IMR-90 (cell line): ENCODE results near the gene SCAF4. TPM values are rescaled to one million over a fixed set of nuclear protein-coding genes. Genes with fewer than 3 reads are reported as not detected.

ENCODE experiments used
- ATAC-seq: fragments of 200-7000 bp; cut with Tn5 transposase; 2 replicates; pipeline ENCODE4 v1.9.1; 2020; ENCODE audit warnings: low read depth, mild to moderate bottlenecking, moderate library complexity
- BruUV-seq: library from RNA; stranded (reverse); fragments of 400-500 nt; replicated peaks from 2 replicates; lab custom pipeline; 2021; lab: Mats Ljungman, UMichigan
- CTCF ChIA-PET: fragments of 300-600 bp; formaldehyde crosslinking; extraction: SDS; loops from one replicate; lab custom pipeline; 2021; ENCODE audit warnings: antibody characterized with exemption; lab: Yijun Ruan, JAX
- POLR2A ChIA-PET: fragments of 300-600 bp; sonication (Branson Sonifier 250); formaldehyde crosslinking; loops from one replicate; lab custom pipeline; 2022; ENCODE audit warnings: antibody characterized with exemption; ENCODE audit not compliant: unreplicated experiment; lab: Charles Lee
- DNase-seq: peaks from one replicate; pipeline ENCODE4 v3.0.0; 2013
- H2AFZ ChIP-seq: replicated peaks from 2 replicates; pipeline ENCODE3; 2013; ENCODE audit warnings: low read length, mild to moderate bottlenecking; ENCODE audit not compliant: poor library complexity
- H2AK5ac ChIP-seq: 2 replicates; pipeline ENCODE4 v1.6.1; 2013; ENCODE audit warnings: low read depth, low read length, inconsistent platforms
- H2AK9ac ChIP-seq: replicated peaks from 2 replicates; pipeline ENCODE3; 2013; ENCODE audit warnings: mild to moderate bottlenecking, low read depth, low read length, moderate library complexity; ENCODE audit not compliant: poor library complexity
- H2BK120ac ChIP-seq: 2 replicates; pipeline ENCODE4 v1.6.1; 2013; ENCODE audit warnings: low read depth, low read length, inconsistent platforms
- H2BK15ac ChIP-seq: 3 replicates; pipeline ENCODE4 v1.6.1; 2013; ENCODE audit warnings: low read depth, low read length, inconsistent platforms
- H2BK20ac ChIP-seq: 2 replicates; pipeline ENCODE4 v1.6.1; 2013; ENCODE audit warnings: low read depth, mild to moderate bottlenecking, inconsistent platforms, low read length, moderate library complexity
- H2BK5ac ChIP-seq: 2 replicates; pipeline ENCODE4 v1.6.1; 2013; ENCODE audit warnings: mild to moderate bottlenecking, low read depth, low read length, inconsistent platforms; ENCODE audit not compliant: poor library complexity, severe bottlenecking
- H3K14ac ChIP-seq: replicated peaks from 2 replicates; pipeline ENCODE4 v1.6.1; 2013; ENCODE audit warnings: low read depth, low read length, inconsistent platforms
- H3K18ac ChIP-seq: 2 replicates; pipeline ENCODE4 v1.6.1; 2013; ENCODE audit warnings: low read depth, low read length, control low read depth
- H3K23ac ChIP-seq: 2 replicates; pipeline ENCODE4 v1.6.1; 2013; ENCODE audit warnings: low read depth, low read length, inconsistent platforms
- H3K27ac ChIP-seq: 2 replicates; pipeline ENCODE4 v1.5.1; 2013; ENCODE audit warnings: mild to moderate bottlenecking, control low read depth, low read length; ENCODE audit not compliant: insufficient read depth
- H3K27me3 ChIP-seq: 2 replicates; pipeline ENCODE4 v1.6.1; 2013; ENCODE audit warnings: low read length; ENCODE audit not compliant: control insufficient read depth, insufficient read depth
- H3K36me3 ChIP-seq: 2 replicates; pipeline ENCODE4 v1.6.1; 2013; ENCODE audit warnings: low read length, mixed read lengths; ENCODE audit not compliant: control insufficient read depth, insufficient read depth
- H3K4ac ChIP-seq: 2 replicates; pipeline ENCODE4 v1.6.1; 2013; ENCODE audit warnings: low read depth, low read length, inconsistent platforms
- H3K4me1 ChIP-seq: 2 replicates; pipeline ENCODE4 v1.6.1; 2013; ENCODE audit warnings: low read length, mixed read lengths; ENCODE audit not compliant: control insufficient read depth, insufficient read depth
- H3K4me2 ChIP-seq: 2 replicates; pipeline ENCODE4 v1.6.1; 2013; ENCODE audit warnings: low read depth, mild to moderate bottlenecking, control low read depth, low read length, moderate library complexity
- H3K4me3 ChIP-seq: 2 replicates; pipeline ENCODE4 v1.5.1; 2013; ENCODE audit warnings: low read depth, mild to moderate bottlenecking, control low read depth, low read length, moderate library complexity; ENCODE audit not compliant: insufficient read depth
- H3K56ac ChIP-seq: 2 replicates; pipeline ENCODE4 v1.6.1; 2013; ENCODE audit warnings: low read length, inconsistent platforms; ENCODE audit not compliant: insufficient read depth; ENCODE audit errors: extremely low read depth
- H3K79me1 ChIP-seq, 2 experiments: 2 replicates each; pipeline ENCODE4 v1.6.1; 2013; ENCODE audit warnings: low read length in 2 of 2, inconsistent platforms in 1 of 2, low read depth in 1 of 2
- H3K9ac ChIP-seq: 2 replicates; pipeline ENCODE4 v1.6.1; 2013; ENCODE audit warnings: low read depth, low read length, control low read depth
- H3K9me1 ChIP-seq: 2 replicates; pipeline ENCODE4 v1.6.1; 2013; ENCODE audit warnings: low read length, inconsistent platforms; ENCODE audit not compliant: insufficient read depth
- H3K9me3 ChIP-seq: 2 replicates; pipeline ENCODE4 v1.6.1; 2013; ENCODE audit warnings: low read length; ENCODE audit not compliant: control insufficient read depth, insufficient read depth
- H4K20me1 ChIP-seq: 2 replicates; pipeline ENCODE4 v1.6.1; 2013; ENCODE audit warnings: low read length, inconsistent platforms; ENCODE audit not compliant: insufficient read depth
- H4K5ac ChIP-seq: 2 replicates; pipeline ENCODE4 v1.6.1; 2013; ENCODE audit warnings: mild to moderate bottlenecking, low read depth, low read length, control low read depth
- H4K8ac ChIP-seq, 2 experiments: 2 replicates each; pipeline ENCODE4 v1.6.1; 2013; ENCODE audit warnings: low read depth in 2 of 2, low read length in 2 of 2, control low read depth in 1 of 2, inconsistent platforms in 1 of 2
- H4K91ac ChIP-seq: 2 replicates; pipeline ENCODE4 v1.6.1; 2013; ENCODE audit warnings: low read depth, low read length, inconsistent platforms; ENCODE audit not compliant: insufficient read depth
- BHLHE40 ChIP-seq: fragments of 150-350 bp; IDR thresholded peaks from 2 replicates; pipeline ENCODE4 v1.6.1; 2016; ENCODE audit warnings: mild to moderate bottlenecking, low read depth, low read length
- CEBPB ChIP-seq: IDR thresholded peaks from 2 replicates; pipeline ENCODE4 v1.6.1; 2012; ENCODE audit warnings: low read depth, low read length, improper control_type of control experiment
- CHD1 ChIP-seq: IDR thresholded peaks from 2 replicates; pipeline ENCODE4 v1.6.1; 2012; ENCODE audit warnings: low read depth, low read length, improper control_type of control experiment
- CTCF ChIP-seq: conservative IDR thresholded peaks from 2 replicates; pipeline ENCODE4 v1.5.1; 2012; ENCODE audit warnings: mild to moderate bottlenecking, low read depth, low read length, improper control_type of control experiment
- FOS ChIP-seq: fragments of 150-350 bp; IDR thresholded peaks from 2 replicates; pipeline ENCODE4 v1.6.1; 2016; ENCODE audit warnings: low read depth, low read length
- MAFK ChIP-seq: IDR thresholded peaks from 2 replicates; pipeline ENCODE4 v1.6.1; 2012; ENCODE audit warnings: low read depth, low read length, improper control_type of control experiment
- MAZ ChIP-seq: IDR thresholded peaks from 2 replicates; pipeline ENCODE4 v1.6.1; 2012; ENCODE audit warnings: low read depth, mild to moderate bottlenecking, low read length, improper control_type of control experiment, moderate library complexity, borderline replicate concordance
- MXI1 ChIP-seq: IDR thresholded peaks from 2 replicates; pipeline ENCODE4 v1.6.1; 2012; ENCODE audit warnings: low read depth, mild to moderate bottlenecking, low read length, moderate library complexity, borderline replicate concordance
- NFE2L2 ChIP-seq: fragments of 150-350 bp; IDR thresholded peaks from 2 replicates; pipeline ENCODE4 v1.6.1; 2016; ENCODE audit warnings: low read depth, mild to moderate bottlenecking, low read length
- POLR2A ChIP-seq: IDR thresholded peaks from 2 replicates; pipeline ENCODE4 v1.6.1; 2012; ENCODE audit warnings: mild to moderate bottlenecking, low read depth, low read length
- RAD21 ChIP-seq: IDR thresholded peaks from 2 replicates; pipeline ENCODE4 v1.6.1; 2012; ENCODE audit warnings: low read length, improper control_type of control experiment
- RCOR1 ChIP-seq: IDR thresholded peaks from 2 replicates; pipeline ENCODE4 v1.6.1; 2012; ENCODE audit warnings: mild to moderate bottlenecking, low read length, improper control_type of control experiment; ENCODE audit not compliant: insufficient replicate concordance
- RFX5 ChIP-seq: IDR thresholded peaks from 2 replicates; pipeline ENCODE4 v1.8.0; 2012; ENCODE audit warnings: low read depth, mild to moderate bottlenecking, low read length, moderate library complexity
- SMC3 ChIP-seq: fragments of 150-350 bp; IDR thresholded peaks from 2 replicates; pipeline ENCODE4 v1.6.1; 2016; ENCODE audit warnings: low read depth, mild to moderate bottlenecking, antibody characterized with exemption, low read length, moderate library complexity
- dilution Hi-C: fragments of 300-500 bp; cut with HindIII; formaldehyde crosslinking; loops from one replicate; pipeline ENCODE4 v1.14.3; 2018; ENCODE audit warnings: low sequenced_read_pairs; ENCODE audit not compliant: unreplicated experiment
- in situ Hi-C: fragments of 300-500 bp; cut with MboI; formaldehyde crosslinking; loops from 3 replicates; pipeline ENCODE4 v1.14.3; 2019; ENCODE audit warnings: low sequenced_read_pairs, inconsistent platforms, mixed read lengths
- intact Hi-C: fragments of 100-400 bp; cut with micrococcal nuclease; formaldehyde crosslinking; loops from 2 replicates; pipeline ENCODE4 v1.10.0; 2022
- polyA plus RNA-seq, 3 experiments: library from polyadenylated mRNA; depleted of rRNA; stranded (reverse); fragments of >200 nt; gene quantifications; 2 replicates each; pipeline ENCODE4 v1.2.3, GENCODE V29; 2012; ENCODE audit warnings: low replicate concordance in 1 of 3
- total RNA-seq: library from RNA; depleted of rRNA; stranded (reverse); fragments of >200 nt; gene quantifications from 2 replicates; pipeline ENCODE4 v1.2.3, GENCODE V29; 2012
- TF ChIP-seq, protein P1 (sequence below): fragments of 150-350 bp; IDR thresholded peaks from 2 replicates; pipeline ENCODE4 v1.6.1; 2016; ENCODE audit warnings: low read depth, mild to moderate bottlenecking, low read length, moderate library complexity, borderline replicate concordance
- TF ChIP-seq, protein P2 (sequence below): fragments of 150-350 bp; IDR thresholded peaks from 2 replicates; pipeline ENCODE4 v1.6.1; 2017; ENCODE audit warnings: mild to moderate bottlenecking, antibody characterized with exemption, low read length, low read depth

Gene SCAF4
- total and polyA plus RNA-seq, 2 of the 4 experiments (the other 2 are of a cell fraction): 2.7 to 12.1 TPM

GRCh38 chr21:31698461-31698860 lies 33.5 kb downstream of the SCAF4 start:
- H3K4me3 ChIP-seq: no peak overlapping the region
- H2AK9ac ChIP-seq: no peak overlapping the region
- no peak overlapping the region; the same call in 1 of the 2 replicates for H4K5ac ChIP-seq
- no peaks in the 10 kb centered on the region for H3K27me3 ChIP-seq
- H3K56ac ChIP-seq: no peak overlapping the region
- no peaks in the 10 kb centered on the region for H4K20me1 ChIP-seq
- H3K9me1 ChIP-seq: no peaks in the 10 kb centered on the region; the same call in 1 of the 2 replicates
- DNase-seq: no peak
- H2AFZ ChIP-seq: no peak overlapping the region
- no peak overlapping the region for H3K9ac ChIP-seq
- no peak overlapping the region for H3K14ac ChIP-seq
- no peak overlapping the region for H3K23ac ChIP-seq
- H3K36me3 ChIP-seq: peaks cover 34% of the 10 kb centered on the region
- no peak overlapping the region for H2AK5ac ChIP-seq
- no peak overlapping the region for H3K4ac ChIP-seq
- POLR2A ChIA-PET: no interaction called here
- no peak overlapping the region for H4K91ac ChIP-seq
- H3K79me1 ChIP-seq: peaks cover 13 to 30% of the 10 kb centered on the region in 2 experiments
- no peaks in the 10 kb centered on the region for H3K4me1 ChIP-seq
- no peak overlapping the region for H3K4me2 ChIP-seq
- no peaks in the 10 kb centered on the region for H3K9me3 ChIP-seq
- no peak overlapping the region for H3K18ac ChIP-seq
- H2BK5ac ChIP-seq: no peak overlapping the region
- no peak overlapping the region for H2BK15ac ChIP-seq
- BruUV-seq: no TSS peak
- H2BK120ac ChIP-seq: no peak overlapping the region
- in situ Hi-C loops: no loop called here
- intact Hi-C loops: no loop called here
- no peak for ATAC-seq
- CTCF ChIA-PET: no interaction called here
- no peak overlapping the region for H3K27ac ChIP-seq
- dilution Hi-C loops: no loop called here
- H2BK20ac ChIP-seq: no peak overlapping the region
- TF ChIP-seq FOS (no peak), BHLHE40 (no peak), CEBPB (no peak), POLR2A (no peak), MAZ (no peak), RFX5 (no peak), SMC3 (no peak), CTCF (no peak), MXI1 (no peak), RAD21 (no peak), RCOR1 (no peak), NFE2L2 (no peak), CHD1 (no peak), MAFK (no peak)
- TF ChIP-seq, protein P1, sequence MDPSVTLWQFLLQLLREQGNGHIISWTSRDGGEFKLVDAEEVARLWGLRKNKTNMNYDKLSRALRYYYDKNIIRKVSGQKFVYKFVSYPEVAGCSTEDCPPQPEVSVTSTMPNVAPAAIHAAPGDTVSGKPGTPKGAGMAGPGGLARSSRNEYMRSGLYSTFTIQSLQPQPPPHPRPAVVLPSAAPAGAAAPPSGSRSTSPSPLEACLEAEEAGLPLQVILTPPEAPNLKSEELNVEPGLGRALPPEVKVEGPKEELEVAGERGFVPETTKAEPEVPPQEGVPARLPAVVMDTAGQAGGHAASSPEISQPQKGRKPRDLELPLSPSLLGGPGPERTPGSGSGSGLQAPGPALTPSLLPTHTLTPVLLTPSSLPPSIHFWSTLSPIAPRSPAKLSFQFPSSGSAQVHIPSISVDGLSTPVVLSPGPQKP: no peak
- TF ChIP-seq, protein P2, sequence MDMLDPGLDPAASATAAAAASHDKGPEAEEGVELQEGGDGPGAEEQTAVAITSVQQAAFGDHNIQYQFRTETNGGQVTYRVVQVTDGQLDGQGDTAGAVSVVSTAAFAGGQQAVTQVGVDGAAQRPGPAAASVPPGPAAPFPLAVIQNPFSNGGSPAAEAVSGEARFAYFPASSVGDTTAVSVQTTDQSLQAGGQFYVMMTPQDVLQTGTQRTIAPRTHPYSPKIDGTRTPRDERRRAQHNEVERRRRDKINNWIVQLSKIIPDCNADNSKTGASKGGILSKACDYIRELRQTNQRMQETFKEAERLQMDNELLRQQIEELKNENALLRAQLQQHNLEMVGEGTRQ: no peak
- H4K8ac ChIP-seq: no peak overlapping the region
